Astrocyte (in vitro differentiated cells and primary cell): Measurements from ENCODE around the gene MYO3B.

Experiments used
- EZH2 ChIP-seq: IDR thresholded peaks from 2 replicates; pipeline ENCODE4 v1.6.1; 2012; ENCODE audit warnings: mild to moderate bottlenecking, low read length, inconsistent platforms; ENCODE audit not compliant: insufficient read depth
- TF ChIP-seq, protein P1 (sequence below): IDR thresholded peaks from 2 replicates; pipeline ENCODE4 v1.5.1; 2011; ENCODE audit warnings: low read depth, mild to moderate bottlenecking, inconsistent platforms, low read length, moderate library complexity; ENCODE audit not compliant: insufficient read depth

DNA sequence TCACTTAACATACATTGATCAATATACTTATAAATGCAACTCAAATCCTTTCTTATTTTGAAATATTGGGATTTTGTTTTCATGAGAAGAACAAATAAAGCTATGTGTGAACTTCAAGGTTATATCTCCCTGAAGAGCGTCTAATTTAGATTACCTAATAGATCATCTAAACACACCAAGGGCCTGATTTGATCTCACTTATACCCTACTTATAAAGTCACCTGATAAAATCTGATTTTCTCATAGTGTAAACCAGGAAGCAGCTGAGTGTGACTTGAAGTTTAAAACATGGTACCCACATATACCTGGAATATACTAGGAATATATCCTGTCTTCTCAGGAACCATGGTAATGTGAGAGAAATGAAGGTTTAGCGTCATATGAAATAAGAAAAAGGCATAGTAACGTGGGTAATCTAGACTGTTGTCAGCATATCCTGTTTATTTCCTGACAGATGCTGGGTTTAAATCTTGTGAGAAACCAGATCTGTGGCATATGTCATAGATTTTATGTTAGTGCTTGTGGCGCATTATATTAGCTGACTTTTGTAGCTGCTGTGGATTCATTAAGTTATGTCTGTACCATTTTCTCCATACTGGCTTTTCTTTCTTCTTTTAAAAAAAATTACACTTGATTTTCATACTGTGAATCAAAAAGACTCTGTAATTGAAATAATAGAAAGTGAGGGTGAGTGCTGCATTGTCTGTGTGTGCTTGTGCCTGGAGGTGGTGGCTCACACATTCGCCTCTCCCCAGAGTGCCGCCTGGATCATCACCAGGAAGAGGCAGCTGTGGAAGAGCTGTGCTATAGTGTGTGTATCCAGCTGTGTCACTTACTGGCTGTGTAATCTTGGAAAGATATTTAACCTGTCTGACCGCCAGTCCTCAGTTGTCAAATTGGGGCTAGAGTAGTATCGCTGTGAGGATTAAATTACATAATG lies 164.0 kb downstream of the MYO3B start:
- TF ChIP-seq, protein P1, sequence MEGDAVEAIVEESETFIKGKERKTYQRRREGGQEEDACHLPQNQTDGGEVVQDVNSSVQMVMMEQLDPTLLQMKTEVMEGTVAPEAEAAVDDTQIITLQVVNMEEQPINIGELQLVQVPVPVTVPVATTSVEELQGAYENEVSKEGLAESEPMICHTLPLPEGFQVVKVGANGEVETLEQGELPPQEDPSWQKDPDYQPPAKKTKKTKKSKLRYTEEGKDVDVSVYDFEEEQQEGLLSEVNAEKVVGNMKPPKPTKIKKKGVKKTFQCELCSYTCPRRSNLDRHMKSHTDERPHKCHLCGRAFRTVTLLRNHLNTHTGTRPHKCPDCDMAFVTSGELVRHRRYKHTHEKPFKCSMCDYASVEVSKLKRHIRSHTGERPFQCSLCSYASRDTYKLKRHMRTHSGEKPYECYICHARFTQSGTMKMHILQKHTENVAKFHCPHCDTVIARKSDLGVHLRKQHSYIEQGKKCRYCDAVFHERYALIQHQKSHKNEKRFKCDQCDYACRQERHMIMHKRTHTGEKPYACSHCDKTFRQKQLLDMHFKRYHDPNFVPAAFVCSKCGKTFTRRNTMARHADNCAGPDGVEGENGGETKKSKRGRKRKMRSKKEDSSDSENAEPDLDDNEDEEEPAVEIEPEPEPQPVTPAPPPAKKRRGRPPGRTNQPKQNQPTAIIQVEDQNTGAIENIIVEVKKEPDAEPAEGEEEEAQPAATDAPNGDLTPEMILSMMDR, result no peak
- no peak for TF ChIP-seq EZH2
